ENCODE measurements around the gene GAP43. TPM values are rescaled to one million over a fixed set of nuclear protein-coding genes. Genes with fewer than 3 reads are reported as not detected.

Gene GAP43
- total and polyA plus RNA-seq, 2 of the 13 experiments (the other 11 are each of a cell fraction or from before 2014, with no cell fraction given), result not detected

DNA sequence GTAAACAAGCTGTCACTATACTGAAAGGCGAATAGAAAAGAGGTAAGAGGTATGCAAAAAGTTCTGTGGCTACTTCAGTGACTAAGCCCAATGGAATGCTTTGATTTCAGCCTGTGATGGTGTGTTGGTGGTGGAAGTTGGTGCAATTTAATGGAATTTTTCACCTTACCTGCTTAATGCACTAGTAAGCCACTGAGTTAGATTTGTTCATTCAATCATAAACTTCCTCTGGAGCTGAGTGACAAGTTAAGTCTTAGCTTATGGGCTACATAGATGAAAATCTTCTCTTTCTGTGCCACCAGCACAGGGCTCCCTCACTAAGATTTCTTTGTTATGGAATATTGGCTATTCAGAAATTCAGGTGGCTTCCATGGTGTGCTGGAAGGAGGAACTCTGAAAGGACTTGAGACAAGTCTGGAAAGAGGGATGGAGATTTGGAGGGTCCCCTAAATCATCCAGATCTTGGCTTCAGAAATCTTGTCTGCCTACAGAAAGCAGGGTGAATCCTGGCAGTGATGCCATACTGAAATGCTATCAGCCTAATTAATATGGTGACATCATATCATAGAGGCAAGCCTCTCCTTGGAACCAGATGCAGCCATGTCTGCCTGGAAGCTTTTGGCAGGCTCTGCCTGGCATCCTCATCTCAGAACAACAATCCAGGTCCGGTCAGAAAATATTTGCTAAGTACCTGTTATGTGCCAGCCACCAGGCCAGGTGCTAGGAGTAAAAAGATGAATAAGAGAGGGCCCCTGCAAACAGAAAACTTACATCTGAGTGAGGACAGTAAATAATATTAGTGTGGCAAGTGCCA is 8.1 kb upstream of the GAP43 start:
- Histone ChIP-seq H4K20me1 (ENCODE audit: insufficient read depth, low read length) (no peaks in the 10 kb centered on the region), H3K4me1 (ENCODE audit: insufficient read depth, low read length) (no peaks in the 10 kb centered on the region), H2AFZ (ENCODE audit: low read length) (no peak overlapping the region), H3K36me3 (replicated peaks in 1 of 2; ENCODE audit: control insufficient read depth in 1 of 2, insufficient read depth in 2 of 2, low read length in 2 of 2) (no peaks in the 10 kb centered on the region), H3K79me2 (ENCODE audit: insufficient read depth, low read length) (no peaks in the 10 kb centered on the region), H3K4me3 (replicated peaks in 1 of 3; ENCODE audit: insufficient read depth in 1 of 3, low read depth in 2 of 3, low read length in 3 of 3) (no peak overlapping the region), H3K9ac (ENCODE audit: insufficient read depth, low read depth, low read length) (no peak overlapping the region), H3K27ac (ENCODE audit: extremely low read length, insufficient read depth, low read length) (no peak overlapping the region), H3K9me3 (ENCODE audit: low read length) (no peaks in the 10 kb centered on the region), H3K4me2 (ENCODE audit: low read depth, low read length) (no peak overlapping the region), H3K27me3 (ENCODE audit: control insufficient read depth in 1 of 2, insufficient read depth in 2 of 2, low read length in 2 of 2) (no peaks in the 10 kb centered on the region)
- TF ChIP-seq HNRNPH1 (optimal IDR thresholded peaks at IDR 0.05; ENCODE audit: low read depth, low read length) (no peak), FOSL2 (CRISPR knock-in tag; IDR thresholded peaks at IDR 0.05) (peak; percentile 81), ATF7 (IDR thresholded peaks at IDR 0.05) (peak; percentile 47), ATF7 (CRISPR knock-in tag; IDR thresholded peaks at IDR 0.05) (no peak), TEAD3 (CRISPR knock-in tag; optimal IDR thresholded peaks at IDR 0.05; ENCODE audit: borderline replicate concordance) (peak; percentile 47)
- ATAC-seq (no peak), FAIRE-seq (no peak), DNase-seq (ENCODE audit: low spot score) (peak; percentile 52)
- intact Hi-C loops (cut with micrococcal nuclease; ENCODE audit: unreplicated experiment) (no loop called here), in situ Hi-C loops (cut with HindIII; ENCODE audit: extremely low pct_ligation_motif_present, low pct_unique_long_range_greater_than_20kb) (no loop called here)
- POLR2A ChIA-PET, result no interaction called here
- CTCF ChIA-PET (ENCODE audit: low intra/inter-chr PET ratio, low total read pairs), result no interaction called here
- 36% methylated on average over 2 of the region's 2 CpGs for WGBS (ENCODE audit: low lambda C conversion rate)
- no TSS peak for BruUV-seq (replicated peaks)

DNA sequence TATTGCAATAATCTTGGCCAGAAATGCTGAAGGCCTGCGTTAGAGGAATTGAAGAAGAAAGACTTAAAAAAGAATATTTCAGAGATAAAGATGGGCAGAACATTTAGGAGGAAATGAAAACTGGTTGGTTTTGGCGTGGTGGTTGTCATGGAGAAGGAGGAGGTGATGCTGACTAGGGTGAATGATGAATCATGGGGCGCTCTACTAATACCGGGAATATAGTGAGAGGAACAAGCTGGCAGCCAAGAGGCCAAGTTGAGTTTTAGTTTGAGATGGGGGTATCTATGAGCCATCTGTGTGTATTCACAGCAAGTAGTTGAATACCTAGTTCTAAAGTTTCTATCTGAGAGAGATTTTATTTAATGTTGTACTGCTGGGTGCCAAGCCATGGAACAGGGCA is 6.8 kb upstream of the GAP43 start:
- no peak overlapping the region for H3K9ac ChIP-seq (ENCODE audit: insufficient read depth, low read depth, low read length)
- H4K20me1 ChIP-seq (ENCODE audit: insufficient read depth, low read length), result no peaks in the 10 kb centered on the region
- H3K36me3 ChIP-seq (replicated peaks in 1 of 2; ENCODE audit: control insufficient read depth in 1 of 2, insufficient read depth in 2 of 2, low read length in 2 of 2), result no peaks in the 10 kb centered on the region
- H2AFZ ChIP-seq (ENCODE audit: low read length), result no peak overlapping the region
- DNase-seq (ENCODE audit: low spot score) (no peak), ATAC-seq (no peak), FAIRE-seq (no peak)
- H3K9me3 ChIP-seq (ENCODE audit: low read length), result no peaks in the 10 kb centered on the region
- BruUV-seq (replicated peaks), result no TSS peak
- in situ Hi-C loops (cut with HindIII; ENCODE audit: extremely low pct_ligation_motif_present, low pct_unique_long_range_greater_than_20kb) (no loop called here), intact Hi-C loops (cut with micrococcal nuclease; ENCODE audit: unreplicated experiment) (no loop called here)
- no peaks in the 10 kb centered on the region for H3K4me1 ChIP-seq (ENCODE audit: insufficient read depth, low read length)
- H3K27me3 ChIP-seq (ENCODE audit: control insufficient read depth in 1 of 2, insufficient read depth in 2 of 2, low read length in 2 of 2), result no peaks in the 10 kb centered on the region
- WGBS (ENCODE audit: low lambda C conversion rate), result 77% methylated on average over 4 of the region's 4 CpGs
- no peak overlapping the region for H3K4me2 ChIP-seq (ENCODE audit: low read depth, low read length)
- H3K4me3 ChIP-seq (replicated peaks in 1 of 3; ENCODE audit: insufficient read depth in 1 of 3, low read depth in 2 of 3, low read length in 3 of 3), result no peak overlapping the region
- H3K27ac ChIP-seq (ENCODE audit: extremely low read length, insufficient read depth, low read length), result no peak overlapping the region
- no peaks in the 10 kb centered on the region for H3K79me2 ChIP-seq (ENCODE audit: insufficient read depth, low read length)
- ChIA-PET CTCF (ENCODE audit: low intra/inter-chr PET ratio, low total read pairs) (no interaction called here), POLR2A (no interaction called here)
- TF ChIP-seq RFXAP (CRISPR knock-in tag; IDR thresholded peaks at IDR 0.05; ENCODE audit: borderline replicate concordance) (no peak), HMG20A (CRISPR knock-in tag; IDR thresholded peaks at IDR 0.05; ENCODE audit: borderline replicate concordance) (no peak), SMAD1 (CRISPR knock-in tag; IDR thresholded peaks at IDR 0.05; ENCODE audit: borderline replicate concordance, low read depth) (no peak), GFI1 (CRISPR knock-in tag; IDR thresholded peaks at IDR 0.05; ENCODE audit: borderline replicate concordance) (no peak), ZNF343 (CRISPR knock-in tag; IDR thresholded peaks at IDR 0.05) (no peak), ZNF10 (CRISPR knock-in tag; IDR thresholded peaks at IDR 0.05; ENCODE audit: borderline replicate concordance, low read depth) (no peak), ZNF30 (CRISPR knock-in tag; IDR thresholded peaks at IDR 0.05) (no peak), FOXA1 (IDR thresholded peaks at IDR 0.05) (no peak), FOXA1 (CRISPR knock-in tag; IDR thresholded peaks at IDR 0.05) (no peak)
- TF ChIP-seq, protein P1, sequence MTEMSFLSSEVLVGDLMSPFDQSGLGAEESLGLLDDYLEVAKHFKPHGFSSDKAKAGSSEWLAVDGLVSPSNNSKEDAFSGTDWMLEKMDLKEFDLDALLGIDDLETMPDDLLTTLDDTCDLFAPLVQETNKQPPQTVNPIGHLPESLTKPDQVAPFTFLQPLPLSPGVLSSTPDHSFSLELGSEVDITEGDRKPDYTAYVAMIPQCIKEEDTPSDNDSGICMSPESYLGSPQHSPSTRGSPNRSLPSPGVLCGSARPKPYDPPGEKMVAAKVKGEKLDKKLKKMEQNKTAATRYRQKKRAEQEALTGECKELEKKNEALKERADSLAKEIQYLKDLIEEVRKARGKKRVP (CRISPR knock-in tag; IDR thresholded peaks at IDR 0.05), result no peak
